ENCODE data around the gene PLPPR3.

The PLPPR3 gene

GRCh38 chr19:772730-773436 is 48.9 kb downstream of the PLPPR3 start:
- DNase-seq (ENCODE audit: low read depth in 2 of 2) = no peak

DNA sequence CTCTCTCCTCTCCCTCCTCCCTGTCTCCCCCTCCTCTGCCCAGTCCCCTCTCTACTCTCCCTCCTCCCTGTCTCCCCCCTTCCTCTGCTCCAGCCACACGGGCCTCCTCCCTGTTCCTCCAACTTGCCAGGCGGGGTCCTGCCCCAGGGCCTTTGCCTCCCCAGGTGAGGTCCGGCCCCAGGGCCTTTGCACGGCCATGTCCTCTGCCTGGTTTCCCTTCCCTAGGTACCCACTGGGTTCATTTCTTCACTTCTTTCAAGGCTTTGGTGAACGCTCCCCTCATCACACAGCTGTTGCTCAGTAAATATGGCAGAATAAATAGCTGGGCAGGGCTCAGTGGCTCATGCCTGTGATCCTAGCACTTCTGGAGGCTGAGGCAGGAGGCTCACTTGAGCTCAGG is 49.7 kb downstream of the PLPPR3 start:
- no peak for DNase-seq (ENCODE audit: low read depth in 2 of 2)

DNA sequence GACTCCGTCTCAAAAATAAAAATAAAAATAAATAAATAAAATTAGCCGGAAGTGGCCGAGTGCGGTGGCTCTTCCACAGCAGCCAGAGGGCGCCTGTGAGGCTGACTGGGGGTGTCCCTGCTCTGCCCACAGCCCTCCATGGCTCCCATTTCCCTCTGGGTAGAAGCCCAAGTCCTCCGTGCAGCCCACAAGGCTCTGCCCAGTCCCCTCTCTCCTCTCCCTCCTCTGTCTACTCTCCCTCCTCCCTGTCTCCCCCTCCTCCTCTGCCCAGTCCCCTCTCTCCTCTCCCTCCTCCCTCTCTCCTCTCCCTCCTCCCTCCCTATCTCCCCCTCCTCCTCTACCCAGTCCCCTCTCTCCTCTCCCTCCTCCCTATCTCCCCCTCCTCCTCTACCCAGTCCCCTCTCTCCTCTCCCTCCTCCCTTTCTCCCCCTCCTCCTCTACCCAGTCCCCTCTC is 50.4 kb downstream of the PLPPR3 start:
- no peak for DNase-seq (ENCODE audit: low read depth in 2 of 2)

- DNase-seq (ENCODE audit: low read depth in 2 of 2) = no peak
Observed at GRCh38 chr19:769616-770015, 52.1 kb downstream of the PLPPR3 start.

DNA sequence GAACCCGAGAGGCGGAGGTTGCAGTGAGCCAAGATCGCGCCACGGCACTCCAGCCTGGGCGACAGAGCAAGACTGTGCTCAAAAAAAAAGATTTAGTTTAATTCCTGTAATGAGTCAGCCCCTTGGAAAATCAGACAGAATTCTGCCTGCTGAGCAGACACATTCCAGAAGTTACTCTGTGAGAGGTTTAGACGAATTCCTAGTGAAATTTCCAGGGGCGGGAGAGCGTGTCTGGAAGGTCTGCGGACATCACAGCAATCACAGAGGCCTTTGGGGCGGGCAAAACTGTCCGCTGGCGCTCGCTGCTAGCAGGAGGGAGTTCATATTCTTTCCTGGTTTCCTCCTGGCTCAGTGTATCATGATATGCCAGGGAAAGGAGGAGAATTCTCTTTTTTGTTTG is 53.3 kb downstream of the PLPPR3 start:
- no peak for DNase-seq (ENCODE audit: low read depth in 2 of 2)

DNA sequence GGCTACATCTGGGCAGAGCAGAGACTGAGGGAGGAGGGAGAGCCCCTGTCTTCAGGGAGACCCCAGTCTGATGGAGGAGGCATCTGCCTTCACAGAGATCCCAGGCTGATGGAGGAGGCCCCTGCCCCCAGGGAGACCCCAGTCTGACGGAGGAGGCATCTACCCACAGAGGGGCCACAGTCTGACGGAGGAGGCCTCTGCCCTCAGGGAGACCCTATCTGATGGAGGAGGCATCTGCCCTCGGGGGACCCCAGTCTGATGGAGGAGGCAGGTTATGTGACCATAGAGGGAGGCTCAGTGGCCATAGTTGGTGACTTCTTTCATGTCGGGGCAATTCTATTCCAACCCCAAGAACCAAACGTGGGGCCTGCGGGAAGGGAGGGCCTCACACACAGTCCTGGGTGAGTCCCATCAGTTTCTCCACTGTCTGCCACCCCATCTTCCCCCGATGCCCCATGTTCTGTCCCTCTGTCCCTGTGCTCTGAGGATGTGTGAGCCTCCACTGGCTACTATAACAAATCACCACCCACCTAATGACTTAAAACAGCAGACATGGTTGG is 56.5 kb downstream of the PLPPR3 start:
- no peak for DNase-seq (ENCODE audit: low read depth in 2 of 2)

DNA sequence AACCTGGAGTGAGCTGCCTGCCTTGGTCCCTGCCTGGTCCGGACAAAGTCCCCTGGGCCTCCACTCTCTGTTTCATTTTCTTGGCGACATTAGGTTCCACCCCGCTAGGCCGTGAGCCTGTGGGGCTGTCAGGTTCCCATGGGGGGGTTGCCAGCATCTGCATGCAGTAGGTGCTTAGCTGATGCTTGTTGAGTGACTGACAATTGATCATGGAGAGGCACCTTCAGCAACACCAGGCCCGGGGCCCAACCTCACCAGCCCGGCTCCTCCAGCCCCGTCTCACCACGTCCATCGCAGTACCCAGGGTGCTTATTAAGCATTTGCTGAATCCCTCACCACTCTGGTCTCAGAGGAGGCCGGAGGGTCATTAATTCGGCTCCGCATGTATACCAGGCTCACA is 57.5 kb downstream of the PLPPR3 start:
- no peak for DNase-seq (ENCODE audit: low read depth in 2 of 2)

- no peak for DNase-seq (ENCODE audit: low read depth in 2 of 2)
Observed at GRCh38 chr19:763869-764268, 57.9 kb downstream of the PLPPR3 start.

DNA sequence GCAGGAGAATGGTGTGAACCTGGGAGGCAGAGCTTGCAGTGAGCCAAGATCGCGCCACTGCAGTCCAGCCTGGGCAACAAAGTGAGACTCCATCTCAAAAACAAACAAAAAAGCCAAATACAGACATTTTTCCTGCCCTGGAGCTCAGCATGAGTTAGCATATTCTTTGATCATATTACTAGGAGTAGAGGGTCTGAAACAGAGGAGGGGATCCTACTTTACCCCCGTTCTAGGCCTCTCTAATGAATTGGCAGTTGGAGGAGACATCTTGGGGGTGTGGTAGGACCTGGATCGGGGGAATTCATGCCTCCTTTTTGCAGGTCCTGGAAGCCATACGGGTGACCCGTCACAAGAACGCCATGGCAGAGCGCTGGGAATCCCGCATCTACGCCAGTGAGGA is 58.6 kb downstream of the PLPPR3 start:
- no peak for DNase-seq (ENCODE audit: low read depth in 2 of 2)
